Placental pericyte (primary cell): ENCODE measurements around the gene REXO4. TPM values are rescaled to one million over a fixed set of nuclear protein-coding genes. Genes with fewer than 3 reads are reported as not detected.

Experiments
- total RNA-seq: library from RNA; depleted of rRNA; stranded (reverse); fragments of >200 nt; gene quantifications from 2 replicates; pipeline ENCODE4 v1.2.3, GENCODE V29; 2012

The REXO4 gene
- 15.0 and 22.8 TPM in 2 replicates for total RNA-seq

GRCh38 chr9:133417541-133418461 is at the start of gene REXO4:
Gene REXO4 (minus strand): TSS chr9:133418010. CDS start chr9:133417844, 166 bp downstream.

GRCh38 chr9:133459476-133460404 is 41.9 kb upstream of the REXO4 start, which contains the start of gene CACFD1:
Gene CACFD1 (plus strand): TSS chr9:133459978. CDS start chr9:133460067, 89 bp downstream.

GRCh38 chr9:133421615-133422542 is 4.1 kb upstream of the REXO4 start, which contains the start of gene ADAMTS13:
Gene ADAMTS13 (plus strand): TSS chr9:133422367. CDS start chr9:133422444, 77 bp downstream.

GRCh38 chr9:133375724-133376654 is 41.8 kb downstream of the REXO4 start, which contains the start of the genes STKLD1 and SURF4:
Gene STKLD1 (plus strand): TSS chr9:133376366. CDS start chr9:133376474, 108 bp downstream.
Gene SURF4 (minus strand): TSS chr9:133376060. CDS start chr9:133375969, 91 bp downstream.

GRCh38 chr9:133356391-133357091 is 61.3 kb downstream of the REXO4 start, which contains the start of the genes SURF1 and SURF2:
Gene SURF1 (minus strand): TSS chr9:133356487. CDS start chr9:133356453, 34 bp downstream.
Gene SURF2 (plus strand): TSS chr9:133356550. CDS start chr9:133356593, 43 bp downstream.

Other genes starting within 250 kb of the REXO4 start
- gene OBP2B, start 208.8 kb downstream of the REXO4 start, total RNA-seq, result not detected in 2 replicates
- gene ABO, start 142.8 kb downstream of the REXO4 start, total RNA-seq, result not detected in 2 replicates
- 7.6 and 12.0 TPM in 2 replicates for gene SURF6, start 81.8 kb downstream of the REXO4 start, total RNA-seq
- 18.6 and 20.3 TPM in 2 replicates for gene MED22, start 69.9 kb downstream of the REXO4 start, total RNA-seq
- 1,207 and 2,492 TPM in 2 replicates for gene RPL7A, start 69.8 kb downstream of the REXO4 start, total RNA-seq
- 18.2 and 27.1 TPM in 2 replicates for gene SURF1, start 61.5 kb downstream of the REXO4 start, total RNA-seq
- gene SURF2, start 61.5 kb downstream of the REXO4 start, total RNA-seq, result 9.2 and 17.0 TPM in 2 replicates
- gene SURF4, start 42.0 kb downstream of the REXO4 start, total RNA-seq, result 449 and 574 TPM in 2 replicates
- gene STKLD1, start 41.6 kb downstream of the REXO4 start, total RNA-seq, result under 0.01 and 0.14 TPM in 2 replicates
- gene ADAMTS13, start 4.4 kb upstream of the REXO4 start, total RNA-seq, result 0.57 and 0.88 TPM in 2 replicates
- 6.4 and 13.8 TPM in 2 replicates for gene CACFD1, start 42.0 kb upstream of the REXO4 start, total RNA-seq
- 48.4 and 79.4 TPM in 2 replicates for gene SLC2A6, start 61.1 kb upstream of the REXO4 start, total RNA-seq
- not detected in 2 replicates for gene MYMK, start 106.9 kb upstream of the REXO4 start, total RNA-seq
- gene ADAMTSL2, start 116.7 kb upstream of the REXO4 start, total RNA-seq, result 0.57 and 17.7 TPM in 2 replicates
- 2.2 TPM in 1 of 2 replicates, not detected in the other for gene FAM163B, start 191.4 kb upstream of the REXO4 start, total RNA-seq
- gene DBH, start 218.4 kb upstream of the REXO4 start, total RNA-seq, result not detected in 2 replicates